IMR-90 (cell line): Measurements from ENCODE around the gene GATAD2A. TPM values are rescaled to one million over a fixed set of nuclear protein-coding genes. Genes with fewer than 3 reads are reported as not detected.

Source experiments
- ATAC-seq: fragments of 200-7000 bp; cut with Tn5 transposase; 2 replicates; pipeline ENCODE4 v1.9.1; 2020; ENCODE audit warnings: low read depth, mild to moderate bottlenecking, moderate library complexity
- BruUV-seq: library from RNA; stranded (reverse); fragments of 400-500 nt; replicated peaks from 2 replicates; lab custom pipeline; 2021; lab: Mats Ljungman, UMichigan
- CTCF ChIA-PET: fragments of 300-600 bp; formaldehyde crosslinking; extraction: SDS; loops from one replicate; lab custom pipeline; 2021; ENCODE audit warnings: antibody characterized with exemption; lab: Yijun Ruan, JAX
- POLR2A ChIA-PET: fragments of 300-600 bp; sonication (Branson Sonifier 250); formaldehyde crosslinking; loops from one replicate; lab custom pipeline; 2022; ENCODE audit warnings: antibody characterized with exemption; ENCODE audit not compliant: unreplicated experiment; lab: Charles Lee
- DNase-seq: peaks from one replicate; pipeline ENCODE4 v3.0.0; 2013
- H2AFZ ChIP-seq: replicated peaks from 2 replicates; pipeline ENCODE3; 2013; ENCODE audit warnings: low read length, mild to moderate bottlenecking; ENCODE audit not compliant: poor library complexity
- H2AK5ac ChIP-seq: 2 replicates; pipeline ENCODE4 v1.6.1; 2013; ENCODE audit warnings: low read depth, low read length, inconsistent platforms
- H2AK9ac ChIP-seq: replicated peaks from 2 replicates; pipeline ENCODE3; 2013; ENCODE audit warnings: mild to moderate bottlenecking, low read depth, low read length, moderate library complexity; ENCODE audit not compliant: poor library complexity
- H2BK120ac ChIP-seq: 2 replicates; pipeline ENCODE4 v1.6.1; 2013; ENCODE audit warnings: low read depth, low read length, inconsistent platforms
- H2BK15ac ChIP-seq: 3 replicates; pipeline ENCODE4 v1.6.1; 2013; ENCODE audit warnings: low read depth, low read length, inconsistent platforms
- H2BK20ac ChIP-seq: 2 replicates; pipeline ENCODE4 v1.6.1; 2013; ENCODE audit warnings: low read depth, mild to moderate bottlenecking, inconsistent platforms, low read length, moderate library complexity
- H2BK5ac ChIP-seq: 2 replicates; pipeline ENCODE4 v1.6.1; 2013; ENCODE audit warnings: mild to moderate bottlenecking, low read depth, low read length, inconsistent platforms; ENCODE audit not compliant: poor library complexity, severe bottlenecking
- H3K14ac ChIP-seq: replicated peaks from 2 replicates; pipeline ENCODE4 v1.6.1; 2013; ENCODE audit warnings: low read depth, low read length, inconsistent platforms
- H3K18ac ChIP-seq: 2 replicates; pipeline ENCODE4 v1.6.1; 2013; ENCODE audit warnings: low read depth, low read length, control low read depth
- H3K23ac ChIP-seq: 2 replicates; pipeline ENCODE4 v1.6.1; 2013; ENCODE audit warnings: low read depth, low read length, inconsistent platforms
- H3K27ac ChIP-seq: 2 replicates; pipeline ENCODE4 v1.5.1; 2013; ENCODE audit warnings: mild to moderate bottlenecking, control low read depth, low read length; ENCODE audit not compliant: insufficient read depth
- H3K27me3 ChIP-seq: 2 replicates; pipeline ENCODE4 v1.6.1; 2013; ENCODE audit warnings: low read length; ENCODE audit not compliant: control insufficient read depth, insufficient read depth
- H3K36me3 ChIP-seq: 2 replicates; pipeline ENCODE4 v1.6.1; 2013; ENCODE audit warnings: low read length, mixed read lengths; ENCODE audit not compliant: control insufficient read depth, insufficient read depth
- H3K4ac ChIP-seq: 2 replicates; pipeline ENCODE4 v1.6.1; 2013; ENCODE audit warnings: low read depth, low read length, inconsistent platforms
- H3K4me1 ChIP-seq: 2 replicates; pipeline ENCODE4 v1.6.1; 2013; ENCODE audit warnings: low read length, mixed read lengths; ENCODE audit not compliant: control insufficient read depth, insufficient read depth
- H3K4me2 ChIP-seq: 2 replicates; pipeline ENCODE4 v1.6.1; 2013; ENCODE audit warnings: low read depth, mild to moderate bottlenecking, control low read depth, low read length, moderate library complexity
- H3K4me3 ChIP-seq: 2 replicates; pipeline ENCODE4 v1.5.1; 2013; ENCODE audit warnings: low read depth, mild to moderate bottlenecking, control low read depth, low read length, moderate library complexity; ENCODE audit not compliant: insufficient read depth
- H3K56ac ChIP-seq: 2 replicates; pipeline ENCODE4 v1.6.1; 2013; ENCODE audit warnings: low read length, inconsistent platforms; ENCODE audit not compliant: insufficient read depth; ENCODE audit errors: extremely low read depth
- H3K79me1 ChIP-seq, 2 experiments: 2 replicates each; pipeline ENCODE4 v1.6.1; 2013; ENCODE audit warnings: low read length in 2 of 2, inconsistent platforms in 1 of 2, low read depth in 1 of 2
- H3K9ac ChIP-seq: 2 replicates; pipeline ENCODE4 v1.6.1; 2013; ENCODE audit warnings: low read depth, low read length, control low read depth
- H3K9me1 ChIP-seq: 2 replicates; pipeline ENCODE4 v1.6.1; 2013; ENCODE audit warnings: low read length, inconsistent platforms; ENCODE audit not compliant: insufficient read depth
- H3K9me3 ChIP-seq: 2 replicates; pipeline ENCODE4 v1.6.1; 2013; ENCODE audit warnings: low read length; ENCODE audit not compliant: control insufficient read depth, insufficient read depth
- H4K20me1 ChIP-seq: 2 replicates; pipeline ENCODE4 v1.6.1; 2013; ENCODE audit warnings: low read length, inconsistent platforms; ENCODE audit not compliant: insufficient read depth
- H4K5ac ChIP-seq: 2 replicates; pipeline ENCODE4 v1.6.1; 2013; ENCODE audit warnings: mild to moderate bottlenecking, low read depth, low read length, control low read depth
- H4K8ac ChIP-seq, 2 experiments: 2 replicates each; pipeline ENCODE4 v1.6.1; 2013; ENCODE audit warnings: low read depth in 2 of 2, low read length in 2 of 2, control low read depth in 1 of 2, inconsistent platforms in 1 of 2
- H4K91ac ChIP-seq: 2 replicates; pipeline ENCODE4 v1.6.1; 2013; ENCODE audit warnings: low read depth, low read length, inconsistent platforms; ENCODE audit not compliant: insufficient read depth
- BHLHE40 ChIP-seq: fragments of 150-350 bp; IDR thresholded peaks from 2 replicates; pipeline ENCODE4 v1.6.1; 2016; ENCODE audit warnings: mild to moderate bottlenecking, low read depth, low read length
- MAZ ChIP-seq: IDR thresholded peaks from 2 replicates; pipeline ENCODE4 v1.6.1; 2012; ENCODE audit warnings: low read depth, mild to moderate bottlenecking, low read length, improper control_type of control experiment, moderate library complexity, borderline replicate concordance
- MXI1 ChIP-seq: IDR thresholded peaks from 2 replicates; pipeline ENCODE4 v1.6.1; 2012; ENCODE audit warnings: low read depth, mild to moderate bottlenecking, low read length, moderate library complexity, borderline replicate concordance
- RAD21 ChIP-seq: IDR thresholded peaks from 2 replicates; pipeline ENCODE4 v1.6.1; 2012; ENCODE audit warnings: low read length, improper control_type of control experiment
- RCOR1 ChIP-seq: IDR thresholded peaks from 2 replicates; pipeline ENCODE4 v1.6.1; 2012; ENCODE audit warnings: mild to moderate bottlenecking, low read length, improper control_type of control experiment; ENCODE audit not compliant: insufficient replicate concordance
- RFX5 ChIP-seq: IDR thresholded peaks from 2 replicates; pipeline ENCODE4 v1.8.0; 2012; ENCODE audit warnings: low read depth, mild to moderate bottlenecking, low read length, moderate library complexity
- SMC3 ChIP-seq: fragments of 150-350 bp; IDR thresholded peaks from 2 replicates; pipeline ENCODE4 v1.6.1; 2016; ENCODE audit warnings: low read depth, mild to moderate bottlenecking, antibody characterized with exemption, low read length, moderate library complexity
- WGBS, 2 experiments: methylation state at CpG; one replicate each; pipeline versions ENCODE4 v1.1.5 to v1.1.7; 2013; ENCODE audit warnings: missing lambda C conversion rate in 2 of 2; ENCODE audit not compliant: insufficient read length in 1 of 2; ENCODE audit errors: extremely low coverage in 2 of 2; 5-methylcytosine and 5-hydroxymethylcytosine counted together
- dilution Hi-C: fragments of 300-500 bp; cut with HindIII; formaldehyde crosslinking; loops from one replicate; pipeline ENCODE4 v1.14.3; 2018; ENCODE audit warnings: low sequenced_read_pairs; ENCODE audit not compliant: unreplicated experiment
- in situ Hi-C: fragments of 300-500 bp; cut with MboI; formaldehyde crosslinking; loops from 3 replicates; pipeline ENCODE4 v1.14.3; 2019; ENCODE audit warnings: low sequenced_read_pairs, inconsistent platforms, mixed read lengths
- intact Hi-C: fragments of 100-400 bp; cut with micrococcal nuclease; formaldehyde crosslinking; loops from 2 replicates; pipeline ENCODE4 v1.10.0; 2022
- polyA plus RNA-seq, 3 experiments: library from polyadenylated mRNA; depleted of rRNA; stranded (reverse); fragments of >200 nt; gene quantifications; 2 replicates each; pipeline ENCODE4 v1.2.3, GENCODE V29; 2012; ENCODE audit warnings: low replicate concordance in 1 of 3
- total RNA-seq: library from RNA; depleted of rRNA; stranded (reverse); fragments of >200 nt; gene quantifications from 2 replicates; pipeline ENCODE4 v1.2.3, GENCODE V29; 2012

Gene GATAD2A
- total and polyA plus RNA-seq, 2 of the 4 experiments (the other 2 are of a cell fraction), result 23.5 to 33.2 TPM

DNA sequence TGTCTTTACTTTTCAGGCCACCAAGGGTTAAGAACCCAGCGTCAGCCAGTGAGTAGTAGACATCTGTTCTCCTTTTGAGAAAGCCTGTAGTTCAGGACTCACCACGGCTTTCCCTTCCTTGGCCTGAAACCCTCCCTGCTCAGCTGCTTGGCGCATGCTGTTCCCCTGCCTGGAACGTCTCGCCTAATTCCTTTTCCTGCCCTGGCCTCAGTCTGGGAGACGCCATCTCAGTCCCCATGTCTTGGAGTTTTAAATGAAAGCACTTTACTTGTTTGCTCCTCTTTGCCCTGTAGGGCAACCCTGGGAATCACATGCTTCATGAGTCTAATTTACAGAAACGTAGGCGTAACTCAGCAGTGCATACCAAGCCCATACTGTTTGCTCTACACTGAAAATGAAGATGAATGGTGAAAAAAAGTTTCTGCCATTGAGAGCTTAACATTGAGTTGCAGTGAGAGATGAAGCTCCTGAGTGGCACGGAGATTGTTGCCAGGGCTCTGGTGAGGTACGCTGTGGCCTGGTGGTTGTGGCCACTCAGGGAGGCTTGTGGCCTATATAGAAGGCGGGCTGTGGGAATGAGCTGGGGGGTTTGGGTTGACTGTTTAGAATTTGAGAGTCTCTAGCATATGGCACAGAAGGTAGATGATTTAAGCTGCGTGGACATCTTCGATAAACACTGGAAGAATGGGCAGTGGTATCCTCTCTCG, 52.8 kb downstream of the GATAD2A start:
- peak overlapping the region; percentile 49 for H3K4ac ChIP-seq
- H4K20me1 ChIP-seq, result peaks cover 66% of the 10 kb centered on the region
- H3K4me1 ChIP-seq, result peaks cover 51% of the 10 kb centered on the region
- H4K5ac ChIP-seq, result no peak overlapping the region; the same call in 1 of the 2 replicates
- peaks cover 28 to 75% of the 10 kb centered on the region in 2 experiments for H3K79me1 ChIP-seq
- H3K27ac ChIP-seq, result peak overlapping the region; percentile 3; the same call in 1 of the 2 replicates
- H3K27me3 ChIP-seq, result no peaks in the 10 kb centered on the region
- peak overlapping the region; percentile 88; the same call in 1 of the 2 replicates for H2AK5ac ChIP-seq
- WGBS, 2 experiments, result 73% methylated on average over 9 of the region's 14 CpGs; no CpG with 5 or more reads in 1 of the 2 experiments
- peaks cover 2% of the 10 kb centered on the region; the same call in 1 of the 2 replicates for H3K36me3 ChIP-seq
- H3K18ac ChIP-seq, result no peak overlapping the region
- H4K91ac ChIP-seq, result 0 out of 2 replicates have a peak overlapping the region, but pooled peaks have one; percentile 1
- in situ Hi-C loops, result no loop called here
- H2BK120ac ChIP-seq, result no peak overlapping the region
- H2AFZ ChIP-seq, result no peak overlapping the region
- BruUV-seq, result no TSS peak
- dilution Hi-C loops, result no loop called here
- no peak overlapping the region for H3K9ac ChIP-seq
- intact Hi-C loops, result loop anchor here (2.0 kb wide), 1 partner anchor 51 kb away; no protein-coding TSS in a partner anchor
- ChIA-PET POLR2A (no interaction called here), CTCF (no interaction called here)
- no peak overlapping the region for H2BK20ac ChIP-seq
- no peak overlapping the region for H2BK5ac ChIP-seq
- ATAC-seq, result no peak
- H3K4me2 ChIP-seq, result peak overlapping the region; percentile 4; the same call in 1 of the 2 replicates
- no peak for DNase-seq
- H3K4me3 ChIP-seq, result no peak overlapping the region
- H3K9me3 ChIP-seq, result no peaks in the 10 kb centered on the region
- H3K14ac ChIP-seq, result peak overlapping the region; percentile 21; the same call in 1 of the 2 replicates
- H3K56ac ChIP-seq, result no peak overlapping the region
- H4K8ac ChIP-seq, result no peak overlapping the region
- H3K23ac ChIP-seq, result peak overlapping the region; percentile 4; the same call in 1 of the 2 replicates
- no peak overlapping the region for H2AK9ac ChIP-seq
- no peak overlapping the region for H2BK15ac ChIP-seq
- TF ChIP-seq MAZ (no peak), SMC3 (no peak), MXI1 (no peak), RAD21 (no peak), RCOR1 (no peak), BHLHE40 (no peak), RFX5 (no peak)
- peaks cover 58% of the 10 kb centered on the region for H3K9me1 ChIP-seq
